Effector CD4-positive, alpha-beta T cell (primary cell): Measurements from ENCODE around the gene RNF135.
"Not testable (repeated sequence)": the region's sequence is repeated elsewhere in the genome, so short reads cannot be mapped to it uniquely, and the experiment has no call there.

Experiments
- DNase-seq: peaks from one replicate; pipeline ENCODE4 v3.0.0-alpha.2; 2020
- total RNA-seq: gene quantifications from one replicate; lab custom pipeline; 2026; lab: John Stamatoyannopoulos, UW

RNF135 gene, protein sequence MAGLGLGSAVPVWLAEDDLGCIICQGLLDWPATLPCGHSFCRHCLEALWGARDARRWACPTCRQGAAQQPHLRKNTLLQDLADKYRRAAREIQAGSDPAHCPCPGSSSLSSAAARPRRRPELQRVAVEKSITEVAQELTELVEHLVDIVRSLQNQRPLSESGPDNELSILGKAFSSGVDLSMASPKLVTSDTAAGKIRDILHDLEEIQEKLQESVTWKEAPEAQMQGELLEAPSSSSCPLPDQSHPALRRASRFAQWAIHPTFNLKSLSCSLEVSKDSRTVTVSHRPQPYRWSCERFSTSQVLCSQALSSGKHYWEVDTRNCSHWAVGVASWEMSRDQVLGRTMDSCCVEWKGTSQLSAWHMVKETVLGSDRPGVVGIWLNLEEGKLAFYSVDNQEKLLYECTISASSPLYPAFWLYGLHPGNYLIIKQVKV
- total RNA-seq = 10.7 reads per million, percentile 33 among the genes with 10 or more reads in this experiment

GRCh38 chr17:30970831-30971567 lies at the start of gene RNF135:
RNF135 (plus strand) TSS chr17:30971039; CDS start chr17:30971074, 35 bp downstream.
- peak; percentile 29 for DNase-seq

- no peak for DNase-seq
These were observed 49.2 kb upstream of the RNF135 start, which contains the start of gene ADAP2 for GRCh38 chr17:30921544-30922196. ADAP2 (plus strand) TSS chr17:30921945; CDS start chr17:30922015, 70 bp downstream.

- no peak for DNase-seq
These were observed 48.4 kb upstream of the RNF135 start for GRCh38 chr17:30922235-30923030.

DNA sequence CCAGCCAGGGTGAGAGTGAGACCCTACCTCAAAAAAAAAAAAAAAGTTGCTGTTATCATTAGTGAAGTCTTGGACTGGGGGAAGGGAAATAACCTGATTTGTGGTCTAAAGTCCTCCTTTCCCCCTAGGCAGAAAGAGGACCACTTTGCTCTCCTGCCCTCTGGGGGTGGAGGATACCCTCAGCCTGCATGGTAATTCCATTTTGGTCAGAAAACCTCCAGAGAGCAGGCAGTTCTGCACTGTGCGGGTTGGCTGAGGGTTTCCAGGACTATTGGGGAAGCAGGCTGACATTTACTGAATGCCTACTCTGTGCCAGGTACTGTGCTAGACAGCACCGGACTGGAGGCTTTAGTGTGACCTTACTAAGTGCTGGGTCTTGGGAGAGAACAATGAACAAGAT lies 46.5 kb upstream of the RNF135 start:
- no peak for DNase-seq

DNA sequence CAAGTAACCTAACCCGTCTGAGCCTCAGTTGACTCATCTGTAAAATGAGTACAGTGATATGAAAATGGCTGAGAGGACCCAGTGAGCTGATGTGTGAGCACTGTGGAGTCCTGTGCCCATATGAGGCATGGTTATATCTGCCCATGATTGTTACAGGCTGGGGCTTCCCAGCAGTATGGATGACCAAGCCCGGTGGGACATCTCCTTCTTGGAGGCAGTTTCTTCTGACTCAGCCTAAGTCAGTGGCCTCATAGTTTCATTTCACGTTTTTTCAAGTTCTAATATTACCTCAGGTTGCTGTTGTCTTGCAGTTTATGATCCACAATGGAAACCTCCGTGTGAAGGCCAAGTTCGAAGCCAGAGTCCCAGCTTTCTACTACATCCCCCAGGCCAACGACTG lies 44.3 kb upstream of the RNF135 start:
- DNase-seq = no peak

DNA sequence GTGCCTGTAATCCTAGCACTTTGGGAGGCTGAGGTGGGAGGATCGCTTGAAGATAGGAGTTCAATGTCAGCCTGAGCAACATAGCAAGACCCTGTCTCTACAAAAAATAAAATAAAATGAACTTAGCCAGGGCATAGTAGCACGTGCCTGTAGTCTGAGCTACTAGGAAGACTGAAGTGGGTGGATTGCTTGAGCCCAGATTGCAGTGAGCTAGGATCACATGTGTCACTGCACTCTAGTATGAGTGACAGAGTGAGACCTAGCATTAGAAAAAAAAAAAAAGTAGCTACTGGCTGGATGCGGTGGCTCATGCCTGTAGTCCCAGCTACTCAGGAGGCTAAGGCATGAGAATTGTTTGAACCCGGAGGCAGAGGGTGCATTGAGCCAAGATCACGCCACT lies 43.1 kb upstream of the RNF135 start:
- no peak for DNase-seq

- DNase-seq = no peak
These were observed 42.3 kb upstream of the RNF135 start for GRCh38 chr17:30928584-30928983.

DNA sequence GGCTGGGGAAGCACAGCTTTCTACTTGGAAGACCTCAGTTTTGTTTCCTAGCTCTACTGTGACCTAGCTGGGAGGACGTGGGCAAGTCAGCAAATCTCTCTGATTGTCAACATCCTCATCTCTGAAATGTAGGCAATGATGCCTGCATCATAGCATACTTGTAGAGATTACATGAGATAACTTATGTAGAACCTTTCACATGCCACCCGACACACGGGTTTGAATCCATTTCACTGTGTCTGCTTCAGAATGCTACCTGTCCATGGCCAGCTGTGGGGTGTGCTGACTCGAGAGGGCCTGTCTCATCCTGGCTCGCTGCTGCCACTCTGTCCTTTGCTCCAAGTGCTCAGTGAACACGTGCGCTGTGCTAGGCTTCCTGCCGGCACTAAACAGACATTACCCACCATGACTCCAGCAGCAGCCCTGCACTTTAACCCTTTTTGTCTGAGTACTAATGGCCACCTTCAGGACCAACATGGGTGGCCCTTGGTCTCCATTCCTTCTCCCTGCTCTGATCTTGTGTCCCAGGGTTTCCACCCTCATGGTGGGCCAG lies 41.7 kb upstream of the RNF135 start:
- no peak for DNase-seq

DNA sequence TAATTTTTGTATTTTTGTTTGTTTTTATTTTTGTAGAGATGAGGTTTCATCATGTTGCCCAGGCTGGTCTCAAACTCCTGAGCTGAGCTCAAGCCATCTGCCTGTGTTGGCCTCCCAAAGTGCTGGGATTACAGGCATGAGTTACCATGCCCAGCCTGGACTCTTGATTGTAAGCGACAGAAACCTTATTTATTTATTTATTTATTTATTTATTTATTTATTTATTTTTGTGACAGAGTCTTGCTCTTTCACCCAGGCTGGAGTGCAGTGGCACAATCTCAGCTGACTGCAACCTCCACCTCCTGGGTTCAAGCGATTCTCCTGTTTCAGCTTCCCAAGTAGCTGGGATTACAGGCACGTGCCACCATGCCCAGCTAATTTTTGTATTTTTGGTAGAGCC lies 41.0 kb upstream of the RNF135 start:
- not testable (repeated sequence) for DNase-seq

DNA sequence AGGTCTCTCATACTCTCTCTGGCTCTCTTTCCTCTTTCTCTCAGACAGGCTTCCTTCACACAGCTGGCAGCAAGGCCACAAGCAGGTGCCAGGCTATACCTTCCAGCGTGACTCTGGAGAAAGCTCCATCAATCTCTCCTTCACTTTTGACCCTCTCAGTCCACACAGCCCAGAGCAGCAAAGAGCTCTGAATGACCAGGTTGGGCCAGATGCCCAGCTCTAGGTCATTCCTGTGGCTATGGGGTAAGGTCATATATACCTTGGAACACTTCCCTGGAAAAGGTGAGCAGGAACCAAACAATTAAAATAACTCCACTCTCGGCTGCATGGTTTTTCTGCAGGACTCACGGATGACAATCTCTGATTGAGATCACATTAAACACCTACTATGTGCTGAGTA lies 40.3 kb upstream of the RNF135 start:
- no peak for DNase-seq

DNA sequence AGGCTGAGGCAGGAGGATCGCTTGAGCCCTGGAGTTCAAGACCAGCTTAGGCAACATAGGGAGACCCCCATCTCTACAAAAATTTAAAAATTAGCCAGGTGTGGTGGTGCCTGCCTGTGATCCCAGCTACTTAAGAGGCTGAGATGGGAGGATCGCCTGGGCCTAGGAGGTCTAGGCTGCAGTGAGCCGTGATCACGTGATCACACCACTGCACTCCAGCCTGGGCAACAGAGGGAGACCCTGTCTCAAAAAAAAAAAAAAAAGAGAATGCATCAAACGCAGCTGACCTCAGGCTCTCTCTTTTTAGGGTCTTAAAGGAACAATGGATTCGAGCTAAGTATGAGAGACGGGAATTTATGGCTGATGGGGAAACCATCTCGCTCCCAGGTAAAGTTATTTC lies 39.3 kb upstream of the RNF135 start:
- DNase-seq = not testable (repeated sequence)

GRCh38 chr17:30933966-30934365 lies 36.9 kb upstream of the RNF135 start:
- no peak for DNase-seq

DNA sequence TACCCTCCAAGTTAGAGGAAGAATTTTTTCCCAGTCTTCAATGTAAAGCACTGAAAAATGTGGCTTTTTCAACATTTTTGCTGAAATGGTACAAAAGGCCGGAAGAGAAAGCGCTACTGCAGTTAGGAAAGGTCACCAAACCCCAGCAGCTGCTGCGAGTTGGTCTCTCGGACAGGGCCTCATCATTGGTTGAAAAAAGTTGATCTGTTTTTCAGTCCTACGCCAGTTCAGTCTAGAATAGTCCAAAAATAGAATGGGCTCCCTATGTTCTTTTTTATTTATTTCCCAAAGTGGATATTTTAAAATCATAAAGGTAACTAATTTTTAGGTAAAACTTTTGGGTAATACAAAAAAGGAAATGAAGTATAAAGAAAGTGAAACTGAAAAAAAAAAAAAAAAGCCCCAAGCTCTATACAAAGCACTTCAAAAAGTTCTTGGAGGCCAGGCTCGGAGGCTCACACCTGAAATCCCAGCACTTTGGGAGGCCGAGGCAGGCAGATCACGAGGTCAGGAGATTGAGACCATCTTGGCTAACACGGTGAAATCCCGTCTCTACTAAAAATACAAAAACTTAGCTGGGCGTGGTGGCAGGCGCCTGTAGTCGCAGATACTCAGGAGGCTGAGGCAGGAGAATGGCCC lies 31.7 kb upstream of the RNF135 start:
- no peak for DNase-seq

GRCh38 chr17:30942308-30943079 lies 28.3 kb upstream of the RNF135 start:
- DNase-seq = no peak

GRCh38 chr17:30947796-30948195 lies 23.0 kb upstream of the RNF135 start:
- DNase-seq = no peak

DNA sequence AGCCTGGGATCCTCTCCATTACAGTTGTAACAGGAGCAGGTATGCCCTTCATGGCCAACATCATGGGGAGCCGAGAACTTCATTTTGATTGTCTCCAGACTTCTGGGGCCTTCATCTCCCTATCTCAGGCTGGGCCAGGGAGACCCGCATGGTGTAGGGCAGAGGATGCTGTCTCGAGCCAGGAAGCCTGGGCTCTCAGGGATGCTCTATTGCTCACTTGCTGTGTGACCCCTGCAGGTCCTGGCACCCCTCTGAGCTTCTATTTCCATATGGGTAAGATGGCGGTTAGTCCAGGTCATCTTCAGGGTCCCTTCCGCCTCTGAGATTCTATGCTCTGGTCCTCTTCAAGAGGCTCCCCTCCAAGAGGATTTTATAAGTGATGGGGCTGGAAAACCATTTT lies 20.6 kb upstream of the RNF135 start:
- no peak for DNase-seq

GRCh38 chr17:30950669-30951399 lies 20.0 kb upstream of the RNF135 start:
- no peak for DNase-seq

DNA sequence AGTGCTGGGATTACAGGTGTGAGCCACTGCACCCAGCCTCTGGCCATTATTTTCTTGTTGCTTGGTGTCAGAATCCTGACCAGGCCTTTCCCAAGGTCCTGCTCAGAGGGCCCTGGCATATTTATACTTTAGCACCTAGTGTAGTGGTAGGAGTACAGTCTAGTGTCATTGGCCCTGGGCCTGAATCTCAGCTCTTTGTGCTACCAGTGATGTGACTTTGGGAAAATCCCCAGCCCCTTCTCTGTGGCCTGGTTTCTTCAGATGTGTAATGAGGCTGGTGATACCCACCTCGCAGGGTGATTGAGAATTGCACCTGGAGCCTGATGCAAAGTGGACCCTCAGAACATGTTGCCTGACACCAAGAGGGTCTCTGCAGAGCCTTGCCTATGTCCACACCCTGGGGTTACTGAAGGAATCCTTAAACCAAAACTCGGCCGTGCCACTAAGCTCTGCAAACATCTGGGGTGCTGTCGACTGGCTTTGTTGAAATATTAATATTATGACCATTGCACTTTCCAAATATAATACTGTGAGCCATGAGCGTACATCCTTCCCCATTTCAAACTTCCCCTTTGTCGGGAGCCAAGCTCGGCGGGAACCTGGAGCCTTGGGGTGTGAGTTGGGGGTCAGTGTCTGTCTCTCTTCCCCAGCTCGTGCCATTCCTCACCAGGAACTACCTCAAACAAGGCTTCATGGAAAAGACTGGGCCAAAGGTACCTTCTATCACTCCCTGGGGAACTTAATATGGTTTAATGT lies 18.0 kb upstream of the RNF135 start:
- DNase-seq = no peak
